PC-9 (cell line): ENCODE data around the gene TRMT61B.

ENCODE experiments used
- EZH2 ChIP-seq: fragments of 200-600 bp; sonication (generic); IDR thresholded peaks from 2 replicates; pipeline ENCODE4 v1.8.0; 2017; ENCODE audit warnings: antibody characterized with exemption, low read depth
- TF ChIP-seq, protein P1 (sequence below): fragments of 200-600 bp; sonication (generic); conservative IDR thresholded peaks from 2 replicates; pipeline ENCODE4 v1.6.1; 2017; ENCODE audit warnings: mixed run types, antibody characterized with exemption, mild to moderate bottlenecking, moderate library complexity

DNA sequence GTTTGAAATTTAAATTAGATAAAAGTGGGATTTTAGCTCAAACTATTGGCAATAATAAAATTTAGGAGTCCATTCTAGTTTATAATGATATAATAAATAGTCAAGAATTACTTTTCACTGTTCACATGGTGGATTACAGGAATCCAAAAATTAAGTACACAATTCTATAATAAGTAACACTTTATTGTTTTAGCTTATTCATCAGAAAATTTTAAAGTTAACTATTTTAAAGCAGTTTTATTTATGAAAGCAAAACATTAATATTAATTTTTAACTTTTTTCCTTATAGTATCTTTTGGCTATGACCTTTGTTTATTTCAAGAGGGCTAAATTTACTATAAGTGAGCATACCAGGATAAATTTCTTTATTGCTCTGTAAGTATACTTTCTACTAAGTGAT, 48.1 kb downstream of the TRMT61B start:
- TF ChIP-seq, protein P1, sequence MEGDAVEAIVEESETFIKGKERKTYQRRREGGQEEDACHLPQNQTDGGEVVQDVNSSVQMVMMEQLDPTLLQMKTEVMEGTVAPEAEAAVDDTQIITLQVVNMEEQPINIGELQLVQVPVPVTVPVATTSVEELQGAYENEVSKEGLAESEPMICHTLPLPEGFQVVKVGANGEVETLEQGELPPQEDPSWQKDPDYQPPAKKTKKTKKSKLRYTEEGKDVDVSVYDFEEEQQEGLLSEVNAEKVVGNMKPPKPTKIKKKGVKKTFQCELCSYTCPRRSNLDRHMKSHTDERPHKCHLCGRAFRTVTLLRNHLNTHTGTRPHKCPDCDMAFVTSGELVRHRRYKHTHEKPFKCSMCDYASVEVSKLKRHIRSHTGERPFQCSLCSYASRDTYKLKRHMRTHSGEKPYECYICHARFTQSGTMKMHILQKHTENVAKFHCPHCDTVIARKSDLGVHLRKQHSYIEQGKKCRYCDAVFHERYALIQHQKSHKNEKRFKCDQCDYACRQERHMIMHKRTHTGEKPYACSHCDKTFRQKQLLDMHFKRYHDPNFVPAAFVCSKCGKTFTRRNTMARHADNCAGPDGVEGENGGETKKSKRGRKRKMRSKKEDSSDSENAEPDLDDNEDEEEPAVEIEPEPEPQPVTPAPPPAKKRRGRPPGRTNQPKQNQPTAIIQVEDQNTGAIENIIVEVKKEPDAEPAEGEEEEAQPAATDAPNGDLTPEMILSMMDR, result no peak
- no peak for TF ChIP-seq EZH2
